Lung (tissue), 12 donors: ENCODE measurements around the gene PRR5L. TPM values are rescaled to one million over a fixed set of nuclear protein-coding genes. Genes with fewer than 3 reads are reported as not detected.

Source experiments
- ATAC-seq: fragments of 200-7000 bp; cut with Tn5 transposase; one replicate; pipeline ENCODE4 v1.9.1; 2020; ENCODE audit warnings: moderate number of reproducible peaks; ENCODE audit not compliant: insufficient read depth, low FRiP score
- DNase-seq, 3 donors: peaks; one replicate each; pipeline ENCODE4 v3.0.0-alpha.2; 2013 to 2017
- H3K27ac ChIP-seq, 2 donors: one replicate each; pipeline ENCODE4 v1.5.1; 2013; ENCODE audit warnings: mild to moderate bottlenecking in 2 of 2, moderate library complexity in 2 of 2, control low read depth in 1 of 2, inconsistent platforms in 1 of 2, low read depth in 1 of 2, low read length in 1 of 2
- H3K27me3 ChIP-seq, 3 donors: one replicate each; pipeline ENCODE4 v1.5.1; 2013; ENCODE audit warnings: low read length in 2 of 3; ENCODE audit not compliant: control insufficient read depth in 3 of 3, insufficient read depth in 3 of 3
- H3K36me3 ChIP-seq, 4 donors: one replicate each; pipeline ENCODE4 v1.5.1; 2013; ENCODE audit warnings: low read length in 4 of 4, mild to moderate bottlenecking in 1 of 4, moderate library complexity in 1 of 4; ENCODE audit not compliant: control insufficient read depth in 4 of 4, insufficient read depth in 4 of 4
- H3K4me1 ChIP-seq, 5 donors: one replicate each; pipeline ENCODE4 v1.5.1; 2013; ENCODE audit warnings: low read length in 5 of 5, mild to moderate bottlenecking in 2 of 5, moderate library complexity in 1 of 5; ENCODE audit not compliant: control insufficient read depth in 5 of 5, insufficient read depth in 5 of 5
- H3K4me3 ChIP-seq: one replicate; pipeline ENCODE4 v1.5.1; 2013; ENCODE audit warnings: mild to moderate bottlenecking, control low read depth, moderate library complexity
- H3K9ac ChIP-seq, 2 donors: one replicate each; pipeline ENCODE4 v1.5.1; 2013; ENCODE audit warnings: low read length in 2 of 2, control low read depth in 1 of 2; ENCODE audit not compliant: insufficient read depth in 1 of 2
- H3K9me3 ChIP-seq, 4 donors: one replicate each; pipeline ENCODE4 v1.5.1; 2013; ENCODE audit warnings: low read length in 3 of 4, mild to moderate bottlenecking in 1 of 4, moderate library complexity in 1 of 4; ENCODE audit not compliant: control insufficient read depth in 4 of 4, insufficient read depth in 3 of 4
- WGBS, 2 donors: extraction: QIAGEN DNeasy Blood & Tissue Kit; methylation state at CpG; one replicate each; pipeline ENCODE4 v1.1.7; 2013; 5-methylcytosine and 5-hydroxymethylcytosine counted together
- polyA plus RNA-seq, 2 donors: library from polyadenylated mRNA; stranded (reverse); fragments of 200-250 nt; gene quantifications; one replicate each; pipeline ENCODE4 v1.2.1, GENCODE V29; 2013
- total RNA-seq, 2 donors: library from RNA; depleted of rRNA in 1 of 2; stranded (reverse); fragments of >200 nt in 1 of 2; gene quantifications; one replicate each; pipeline ENCODE4 v1.2.1, GENCODE V29; 2014 to 2021
- TF ChIP-seq, protein P1 (sequence below): IDR thresholded peaks from 2 replicates; pipeline ENCODE4 v1.5.1; 2012; ENCODE audit warnings: mild to moderate bottlenecking; ENCODE audit errors: control extremely low read depth, extremely low read depth
- donor health status: control.
- donor health status: control.
- donor health status: Bipolar disorder and iron deficiency.
- donor health status: healthy.
- donor health status: DM: yes; HTN: yes; CAD: no.

PRR5L gene
- total and polyA plus RNA-seq, 4 donors = 6.3 to 27.5 (median 9.0) TPM

DNA sequence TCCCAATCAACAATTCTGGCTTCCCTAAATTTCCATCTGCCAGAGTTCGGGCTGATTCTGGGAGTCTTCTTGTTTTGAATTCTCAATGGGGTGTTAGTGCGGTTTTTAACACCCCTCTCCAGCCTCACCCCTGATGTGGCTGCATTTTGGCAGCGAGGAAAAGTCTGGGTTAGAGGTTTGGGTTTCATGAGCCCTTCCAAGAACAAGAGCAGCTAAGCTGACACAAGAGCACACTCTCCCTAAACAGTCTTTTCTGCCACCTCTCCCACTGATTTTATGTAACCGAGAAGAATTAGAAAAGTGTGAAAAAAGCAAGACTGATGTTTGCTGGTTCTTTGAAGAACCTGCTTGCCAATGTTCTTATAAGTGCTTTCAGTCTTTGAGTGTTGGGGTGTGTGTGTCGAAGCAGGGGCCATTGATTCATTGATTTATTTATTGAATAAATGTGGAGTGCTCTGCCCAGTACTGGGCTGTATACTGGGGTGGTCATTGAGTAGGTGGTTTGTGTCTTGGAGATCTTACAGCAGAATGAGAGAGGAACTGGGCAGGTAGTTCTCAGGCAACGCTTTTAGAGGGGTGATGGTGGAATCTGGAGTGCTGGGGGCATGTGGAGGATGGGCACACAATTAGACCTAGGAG lies 112.5 kb downstream of the PRR5L start:
- peaks cover 0 to 21% (median 5%) of the 10 kb centered on the region in 5 donors for H3K4me1 ChIP-seq
- no peaks in the 10 kb centered on the region for H3K27me3 ChIP-seq
- no peak overlapping the region for H3K9ac ChIP-seq
- no peaks in the 10 kb centered on the region for H3K9me3 ChIP-seq
- ATAC-seq (no peak), DNase-seq (no peak)
- 46 to 71% methylated on average over 6 of the region's 6 CpGs for WGBS, 2 donors
- H3K4me3 ChIP-seq = no peak overlapping the region
- H3K36me3 ChIP-seq = peaks cover 0 to 2% (median 0%) of the 10 kb centered on the region in 4 donors
- H3K27ac ChIP-seq = peak overlapping the region in 1 of 2 donors; percentile 20
- TF ChIP-seq, protein P1, sequence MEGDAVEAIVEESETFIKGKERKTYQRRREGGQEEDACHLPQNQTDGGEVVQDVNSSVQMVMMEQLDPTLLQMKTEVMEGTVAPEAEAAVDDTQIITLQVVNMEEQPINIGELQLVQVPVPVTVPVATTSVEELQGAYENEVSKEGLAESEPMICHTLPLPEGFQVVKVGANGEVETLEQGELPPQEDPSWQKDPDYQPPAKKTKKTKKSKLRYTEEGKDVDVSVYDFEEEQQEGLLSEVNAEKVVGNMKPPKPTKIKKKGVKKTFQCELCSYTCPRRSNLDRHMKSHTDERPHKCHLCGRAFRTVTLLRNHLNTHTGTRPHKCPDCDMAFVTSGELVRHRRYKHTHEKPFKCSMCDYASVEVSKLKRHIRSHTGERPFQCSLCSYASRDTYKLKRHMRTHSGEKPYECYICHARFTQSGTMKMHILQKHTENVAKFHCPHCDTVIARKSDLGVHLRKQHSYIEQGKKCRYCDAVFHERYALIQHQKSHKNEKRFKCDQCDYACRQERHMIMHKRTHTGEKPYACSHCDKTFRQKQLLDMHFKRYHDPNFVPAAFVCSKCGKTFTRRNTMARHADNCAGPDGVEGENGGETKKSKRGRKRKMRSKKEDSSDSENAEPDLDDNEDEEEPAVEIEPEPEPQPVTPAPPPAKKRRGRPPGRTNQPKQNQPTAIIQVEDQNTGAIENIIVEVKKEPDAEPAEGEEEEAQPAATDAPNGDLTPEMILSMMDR = no peak

DNA sequence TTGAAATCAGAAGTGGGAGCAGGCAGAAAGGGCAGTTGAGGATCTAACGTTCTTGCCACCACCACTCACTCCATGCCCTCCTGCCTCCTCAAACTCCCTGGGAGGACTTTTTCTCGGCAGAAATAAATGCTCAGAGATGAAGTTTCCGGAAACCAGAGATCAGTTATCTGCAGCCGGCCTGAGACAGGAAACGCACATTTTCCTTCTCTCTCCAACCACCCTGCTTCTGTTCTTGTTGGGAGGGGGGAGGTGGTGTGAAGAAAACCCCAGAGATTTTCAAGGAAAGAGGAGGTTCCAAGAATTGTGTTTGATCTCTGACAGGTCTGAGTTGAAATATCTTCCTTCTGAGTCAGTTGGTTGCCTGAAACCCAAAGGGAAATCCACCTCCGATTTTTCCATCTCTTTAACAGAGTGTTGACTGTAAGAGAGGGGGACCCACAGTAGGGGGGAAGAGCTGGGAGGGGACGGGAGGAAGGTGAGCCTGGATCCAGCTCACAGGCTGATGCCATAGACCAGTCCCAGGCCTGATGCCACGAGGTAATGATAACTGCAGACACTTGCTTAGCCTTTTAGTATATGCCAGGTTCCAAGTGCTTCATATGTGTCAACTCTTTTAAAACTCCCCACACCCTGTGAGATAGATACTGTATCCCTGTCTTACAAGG lies 113.2 kb downstream of the PRR5L start:
- no peaks in the 10 kb centered on the region for H3K27me3 ChIP-seq
- no peak overlapping the region for H3K4me3 ChIP-seq
- TF ChIP-seq, protein P1 = no peak
- peaks cover 0 to 21% (median 0%) of the 10 kb centered on the region in 5 donors for H3K4me1 ChIP-seq
- 9 to 30% methylated on average over 8 of the region's 8 CpGs for WGBS, 2 donors
- peak overlapping the region in 1 of 2 donors; percentile 45 for H3K27ac ChIP-seq
- ATAC-seq = no peak
- H3K36me3 ChIP-seq = peaks cover 0 to 2% (median 0%) of the 10 kb centered on the region in 4 donors
- DNase-seq = no peak
- no peaks in the 10 kb centered on the region for H3K9me3 ChIP-seq
- H3K9ac ChIP-seq = no peak overlapping the region

DNA sequence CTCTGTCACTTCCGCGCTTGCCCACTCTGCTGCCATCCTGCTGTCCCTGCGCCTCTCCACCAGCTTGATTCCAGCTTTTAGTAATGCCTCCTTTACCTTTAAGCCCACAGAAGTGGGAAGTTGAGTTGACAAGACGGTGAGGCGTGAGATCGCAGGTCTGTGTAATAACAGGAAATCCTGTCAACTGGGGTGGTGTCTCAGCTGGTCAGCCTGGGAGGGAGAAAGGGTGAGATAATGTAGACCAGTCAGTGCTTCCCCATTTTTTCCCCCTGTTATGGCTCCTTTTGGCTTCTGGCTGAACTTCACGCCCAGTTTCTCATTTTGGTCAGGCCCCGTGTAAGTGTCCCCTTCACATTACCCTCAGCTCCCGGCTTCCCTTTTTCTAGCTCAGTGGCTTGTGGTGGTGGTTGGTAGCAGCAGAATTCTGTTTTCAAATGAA lies 115.1 kb downstream of the PRR5L start:
- TF ChIP-seq, protein P1 = no peak
- H3K4me1 ChIP-seq = peaks cover 0 to 19% (median 0%) of the 10 kb centered on the region in 5 donors
- DNase-seq = no peak
- H3K27me3 ChIP-seq = no peaks in the 10 kb centered on the region
- 24 to 62% methylated on average over 9 of the region's 9 CpGs for WGBS, 2 donors
- no peak overlapping the region for H3K4me3 ChIP-seq
- no peak overlapping the region for H3K9ac ChIP-seq
- H3K9me3 ChIP-seq = no peaks in the 10 kb centered on the region
- H3K36me3 ChIP-seq = peaks cover 0 to 2% (median 0%) of the 10 kb centered on the region in 4 donors
- H3K27ac ChIP-seq = peak overlapping the region in 1 of 2 donors; percentile 55
- peak; percentile 30 for ATAC-seq
